GM12801 (cell line): ENCODE measurements around the gene PRKCZ.

ENCODE experiments used
- CTCF ChIP-seq: IDR thresholded peaks from one replicate; pipeline ENCODE4 v1.5.1; 2011; ENCODE audit warnings: control low read depth; ENCODE audit not compliant: insufficient read length; ENCODE audit errors: extremely low read depth

PRKCZ gene

GRCh38 chr1:2014181-2014580 is 36.0 kb upstream of the PRKCZ start:
- TF ChIP-seq CTCF, result no peak

- no peak for TF ChIP-seq CTCF
These were observed 35.2 kb upstream of the PRKCZ start for GRCh38 chr1:2014741-2015735.

- TF ChIP-seq CTCF, result no peak
These were observed 34.1 kb upstream of the PRKCZ start for GRCh38 chr1:2016123-2016522.

GRCh38 chr1:2018217-2019171 is 31.7 kb upstream of the PRKCZ start:
- no peak for TF ChIP-seq CTCF

- TF ChIP-seq CTCF, result no peak
These were observed 31.1 kb upstream of the PRKCZ start, which contains the start of gene GABRD for GRCh38 chr1:2019172-2019543. Gene GABRD (plus strand): TSS chr1:2019345. CDS start chr1:2019424, 79 bp downstream.

- no peak for TF ChIP-seq CTCF
These were observed 30.5 kb upstream of the PRKCZ start for GRCh38 chr1:2019571-2020309.
